ENCODE results near the gene GLI2.

GLI2 gene

GRCh38 chr2:120765678-120766469, 30.2 kb downstream of the GLI2 start:
- Histone ChIP-seq H3K36me3 (no peaks in the 10 kb centered on the region), H3K27ac (no peak overlapping the region), H3K9me3 (no peaks in the 10 kb centered on the region), H3K4me1 (ENCODE audit: control insufficient read depth in 1 of 2, insufficient read depth in 1 of 2, low read depth in 1 of 2, low read length in 1 of 2) (no peaks in the 10 kb centered on the region), H3K27me3 (no peaks in the 10 kb centered on the region), H3K4me3 (ENCODE audit: low read depth in 1 of 2, low read length in 1 of 2) (no peak overlapping the region)
- TF ChIP-seq CTCF (IDR thresholded peaks at IDR 0.05), result no peak

GRCh38 chr2:120766470-120767351, 31.0 kb downstream of the GLI2 start:
- Histone ChIP-seq H3K9me3 (no peaks in the 10 kb centered on the region), H3K27me3 (no peaks in the 10 kb centered on the region), H3K4me3 (ENCODE audit: low read depth in 1 of 2, low read length in 1 of 2) (no peak overlapping the region), H3K36me3 (no peaks in the 10 kb centered on the region), H3K4me1 (ENCODE audit: control insufficient read depth in 1 of 2, insufficient read depth in 1 of 2, low read depth in 1 of 2, low read length in 1 of 2) (no peaks in the 10 kb centered on the region), H3K27ac (no peak overlapping the region)
- no peak for TF ChIP-seq CTCF (IDR thresholded peaks at IDR 0.05)

GRCh38 chr2:120767486-120768005, 31.9 kb downstream of the GLI2 start:
- H3K9me3 ChIP-seq, result no peaks in the 10 kb centered on the region
- no peak overlapping the region for H3K4me3 ChIP-seq (ENCODE audit: low read depth in 1 of 2, low read length in 1 of 2)
- TF ChIP-seq CTCF (IDR thresholded peaks at IDR 0.05), result no peak
- no peak overlapping the region for H3K27ac ChIP-seq
- no peaks in the 10 kb centered on the region for H3K36me3 ChIP-seq
- no peaks in the 10 kb centered on the region for H3K27me3 ChIP-seq
- H3K4me1 ChIP-seq (ENCODE audit: control insufficient read depth in 1 of 2, insufficient read depth in 1 of 2, low read depth in 1 of 2, low read length in 1 of 2), result no peaks in the 10 kb centered on the region

- no peaks in the 10 kb centered on the region for H3K36me3 ChIP-seq
- no peaks in the 10 kb centered on the region for H3K27me3 ChIP-seq
- no peak for TF ChIP-seq CTCF (IDR thresholded peaks at IDR 0.05)
- H3K9me3 ChIP-seq, result no peaks in the 10 kb centered on the region
- H3K27ac ChIP-seq, result no peak overlapping the region
- H3K4me3 ChIP-seq (ENCODE audit: low read depth in 1 of 2, low read length in 1 of 2), result no peak overlapping the region
- no peaks in the 10 kb centered on the region for H3K4me1 ChIP-seq (ENCODE audit: control insufficient read depth in 1 of 2, insufficient read depth in 1 of 2, low read depth in 1 of 2, low read length in 1 of 2)
Observed at GRCh38 chr2:120768112-120769048, 32.7 kb downstream of the GLI2 start.
